Activated CD4-positive, alpha-beta T cell treated with anti-CD3 and anti-CD28 coated beads, Interleukin-2, amount 50 U/mL, for 48 hours (primary cell): ENCODE measurements around the gene CCDC40.
"Not testable (repeated sequence)": the region's sequence is repeated elsewhere in the genome, so short reads cannot be mapped to it uniquely, and the experiment has no call there.

Source experiments
- DNase-seq, 2 experiments: peaks; one replicate each; pipeline ENCODE4 v3.0.0-alpha.2; 2020

CCDC40 gene, protein sequence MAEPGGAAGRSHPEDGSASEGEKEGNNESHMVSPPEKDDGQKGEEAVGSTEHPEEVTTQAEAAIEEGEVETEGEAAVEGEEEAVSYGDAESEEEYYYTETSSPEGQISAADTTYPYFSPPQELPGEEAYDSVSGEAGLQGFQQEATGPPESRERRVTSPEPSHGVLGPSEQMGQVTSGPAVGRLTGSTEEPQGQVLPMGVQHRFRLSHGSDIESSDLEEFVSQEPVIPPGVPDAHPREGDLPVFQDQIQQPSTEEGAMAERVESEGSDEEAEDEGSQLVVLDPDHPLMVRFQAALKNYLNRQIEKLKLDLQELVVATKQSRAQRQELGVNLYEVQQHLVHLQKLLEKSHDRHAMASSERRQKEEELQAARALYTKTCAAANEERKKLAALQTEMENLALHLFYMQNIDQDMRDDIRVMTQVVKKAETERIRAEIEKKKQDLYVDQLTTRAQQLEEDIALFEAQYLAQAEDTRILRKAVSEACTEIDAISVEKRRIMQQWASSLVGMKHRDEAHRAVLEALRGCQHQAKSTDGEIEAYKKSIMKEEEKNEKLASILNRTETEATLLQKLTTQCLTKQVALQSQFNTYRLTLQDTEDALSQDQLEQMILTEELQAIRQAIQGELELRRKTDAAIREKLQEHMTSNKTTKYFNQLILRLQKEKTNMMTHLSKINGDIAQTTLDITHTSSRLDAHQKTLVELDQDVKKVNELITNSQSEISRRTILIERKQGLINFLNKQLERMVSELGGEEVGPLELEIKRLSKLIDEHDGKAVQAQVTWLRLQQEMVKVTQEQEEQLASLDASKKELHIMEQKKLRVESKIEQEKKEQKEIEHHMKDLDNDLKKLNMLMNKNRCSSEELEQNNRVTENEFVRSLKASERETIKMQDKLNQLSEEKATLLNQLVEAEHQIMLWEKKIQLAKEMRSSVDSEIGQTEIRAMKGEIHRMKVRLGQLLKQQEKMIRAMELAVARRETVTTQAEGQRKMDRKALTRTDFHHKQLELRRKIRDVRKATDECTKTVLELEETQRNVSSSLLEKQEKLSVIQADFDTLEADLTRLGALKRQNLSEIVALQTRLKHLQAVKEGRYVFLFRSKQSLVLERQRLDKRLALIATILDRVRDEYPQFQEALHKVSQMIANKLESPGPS

DNA sequence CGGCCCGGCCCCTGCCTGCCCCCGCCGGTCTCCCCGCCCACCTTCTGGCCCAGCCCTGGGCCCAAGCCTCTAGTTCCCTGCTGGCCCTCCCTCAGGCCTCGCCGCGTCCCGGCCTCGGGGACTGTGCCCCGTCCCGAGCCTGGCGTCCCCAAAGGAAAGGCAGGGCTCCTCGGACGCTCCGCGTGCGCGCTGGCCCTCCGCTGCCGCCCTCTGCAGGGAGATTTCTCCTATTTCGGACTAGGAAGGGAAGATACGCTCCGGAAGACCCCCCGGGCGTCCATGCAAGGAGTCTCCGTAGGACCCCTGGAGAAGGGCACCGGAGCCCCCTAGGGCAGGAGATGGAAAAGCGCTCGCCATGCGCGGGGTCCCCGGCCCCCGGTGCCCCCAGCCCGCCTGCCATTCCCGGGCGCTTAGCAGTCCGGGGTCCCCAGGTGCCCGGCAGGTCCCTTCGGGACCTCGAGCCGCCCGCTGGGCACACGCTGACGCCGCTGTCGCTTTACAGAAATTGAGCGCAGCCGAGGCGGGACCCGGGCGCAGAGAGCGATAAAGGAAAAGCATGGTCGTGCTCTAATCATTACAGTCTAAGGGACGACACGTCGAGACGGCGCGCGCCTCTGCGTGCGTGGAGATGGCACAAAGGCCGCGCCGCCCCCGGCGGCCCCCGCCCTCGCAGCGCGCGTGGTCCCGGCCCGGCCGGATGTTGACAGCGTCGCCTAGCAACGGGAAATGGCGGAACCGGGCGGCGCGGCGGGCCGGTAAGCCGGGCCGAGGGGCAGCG lies at the start of gene CCDC40:
CCDC40 (plus strand) TSS at position 706 of the 778 bp plus-strand sequence; CDS start at position 727, 21 bp downstream.
- peak; percentile 69 to 75 for DNase-seq

DNA sequence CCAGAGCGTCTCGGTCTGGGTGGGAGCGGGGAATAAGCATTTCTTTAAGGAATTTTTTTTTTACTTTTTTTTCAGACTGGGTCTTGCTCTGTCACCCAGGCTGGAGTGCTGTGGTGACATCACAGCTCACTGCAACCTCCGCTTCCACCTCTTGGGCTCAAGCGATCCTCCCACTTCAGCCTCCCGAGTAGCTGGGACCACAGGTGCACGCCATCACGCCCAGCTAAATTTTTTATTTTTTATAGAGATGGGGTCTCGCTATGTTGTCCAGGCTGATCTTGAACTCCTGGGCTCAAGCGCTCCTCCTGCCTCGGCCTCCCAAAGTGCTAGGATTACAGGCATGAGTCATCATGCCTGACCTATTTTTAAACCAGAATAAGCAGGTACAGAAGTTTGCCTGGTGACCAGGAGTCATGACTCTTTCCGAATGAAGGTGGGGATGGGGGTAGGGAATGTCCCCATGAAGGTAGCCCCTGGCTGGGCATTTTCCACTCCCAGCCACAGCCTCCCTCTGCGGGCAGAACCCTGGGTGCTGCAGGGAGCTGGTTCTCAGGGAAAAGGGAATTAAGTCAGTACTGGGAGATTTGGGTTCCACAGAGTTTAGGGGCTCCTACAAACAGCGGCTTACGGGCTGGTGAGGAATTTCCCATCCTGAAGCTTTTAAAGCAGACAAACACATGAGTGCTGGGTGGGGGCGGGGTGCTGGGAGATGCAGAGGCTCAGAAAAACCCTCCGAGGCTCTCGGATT lies 49.1 kb upstream of the CCDC40 start:
- DNase-seq: no peak

GRCh38 chr17:79987935-79988184 lies 48.6 kb upstream of the CCDC40 start:
- DNase-seq: no peak

DNA sequence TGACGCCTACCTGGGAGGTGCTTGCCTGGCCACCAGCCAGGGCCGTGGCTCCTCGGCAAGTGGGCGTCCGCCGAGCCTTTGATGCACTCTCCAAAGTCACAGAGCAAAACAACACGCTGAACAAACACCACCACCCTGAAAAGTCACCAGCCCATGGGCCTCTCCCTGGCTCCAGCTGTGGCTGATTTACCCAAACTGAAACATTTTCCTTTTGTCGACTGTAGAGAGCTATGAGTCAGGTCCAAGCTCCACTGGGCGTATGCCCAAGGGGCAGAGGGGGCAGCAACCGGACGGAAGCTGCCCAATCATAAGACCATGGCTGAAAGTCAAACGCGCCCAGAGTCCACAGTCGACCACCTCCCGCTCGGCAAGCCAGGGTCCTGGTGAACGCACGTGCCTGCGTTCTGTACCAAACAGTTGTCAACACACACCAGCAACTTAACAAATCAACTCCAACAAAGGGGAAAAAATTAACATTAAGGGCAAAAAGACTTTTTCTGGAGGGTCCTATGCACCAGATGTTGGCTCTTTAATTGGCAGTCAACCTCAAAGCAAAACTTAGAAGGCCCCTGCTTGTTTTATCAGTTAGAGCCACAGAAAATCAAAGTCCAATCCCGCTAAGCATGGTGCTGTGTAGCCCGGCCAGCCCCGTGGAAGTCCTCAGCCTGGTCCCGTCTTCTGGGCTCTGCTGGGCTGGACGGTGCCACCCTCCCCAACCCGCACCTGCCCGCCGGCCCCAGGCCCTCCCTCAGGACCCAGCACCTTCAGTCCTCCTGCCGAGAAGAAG lies 48.1 kb upstream of the CCDC40 start:
- DNase-seq: peak in 1 of 2 experiments; percentile 16

DNA sequence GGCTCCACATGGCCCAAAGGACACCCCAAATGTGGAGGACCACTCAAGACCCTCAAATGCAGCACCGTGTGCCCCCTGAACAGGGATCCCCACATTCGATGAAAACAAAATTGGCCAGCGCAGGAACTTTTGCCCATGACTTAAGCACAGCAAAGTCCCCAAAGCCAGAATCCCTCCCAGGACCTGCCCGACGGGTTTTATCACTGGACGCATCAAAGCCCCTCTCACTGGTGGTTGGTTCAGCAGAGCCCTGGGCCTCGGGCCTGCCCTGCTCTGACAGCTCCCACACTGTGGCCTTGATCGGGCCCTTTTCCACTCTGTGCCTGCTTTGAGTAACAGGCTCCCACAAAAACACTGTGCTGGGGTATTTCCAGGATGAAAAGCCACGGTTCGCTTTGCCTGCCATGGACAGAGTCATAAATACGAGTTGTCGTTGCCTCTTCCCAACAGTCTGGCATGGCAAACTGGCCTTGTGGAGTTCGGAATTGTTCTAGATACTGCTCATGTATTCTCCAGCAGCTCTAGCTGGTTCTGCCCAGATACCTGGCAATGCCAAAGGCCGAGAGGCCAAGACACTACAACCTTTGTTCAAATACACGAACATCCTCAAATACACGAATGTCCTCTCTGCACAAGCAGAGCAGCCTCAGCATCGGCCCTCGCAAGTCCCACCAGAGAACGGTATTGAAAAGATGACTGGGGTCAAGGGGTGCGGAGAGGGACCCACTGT lies 47.2 kb upstream of the CCDC40 start:
- no peak for DNase-seq

GRCh38 chr17:79990051-79990592 lies 46.3 kb upstream of the CCDC40 start:
- no peak for DNase-seq

- DNase-seq: no peak
These were observed 45.7 kb upstream of the CCDC40 start for GRCh38 chr17:79990704-79991103.

DNA sequence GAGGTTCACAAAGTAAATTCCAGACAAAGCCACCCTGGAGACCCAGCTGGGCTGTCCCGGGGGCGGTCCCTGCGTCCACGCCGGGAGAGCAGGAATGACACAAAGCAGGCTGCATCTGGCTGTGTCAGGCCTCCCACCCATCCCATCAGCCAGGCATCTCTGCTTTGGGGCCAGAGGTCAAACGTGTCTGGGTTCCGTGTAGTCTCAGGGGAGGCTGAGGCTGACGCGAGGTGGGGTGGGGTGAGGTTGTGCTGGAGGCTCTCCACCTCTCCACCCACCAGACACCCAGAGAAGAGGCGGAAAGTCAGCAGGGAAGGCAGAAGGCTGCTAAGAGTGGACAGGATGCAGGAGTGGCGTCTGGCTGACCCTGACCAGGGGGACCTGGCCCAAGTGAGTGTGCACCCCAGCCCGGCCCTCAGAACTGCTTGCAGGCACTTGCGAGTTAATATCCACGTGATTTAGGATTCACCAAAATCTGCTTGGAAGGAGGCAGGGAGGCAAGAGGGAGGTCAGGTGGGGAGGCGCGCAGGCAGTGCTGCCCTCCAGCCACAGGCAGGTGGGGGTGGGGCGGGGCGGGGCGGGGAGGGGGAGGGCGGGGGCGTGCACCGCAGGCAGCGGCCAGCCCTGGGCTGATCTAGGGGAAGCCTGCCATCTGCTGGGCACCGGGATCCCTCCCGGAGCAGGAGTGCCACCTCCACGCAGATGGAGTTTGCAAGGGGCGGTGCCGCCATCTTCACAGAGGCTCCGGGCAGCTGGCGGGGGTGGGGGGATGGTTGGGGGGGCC lies 45.1 kb upstream of the CCDC40 start:
- DNase-seq: peak; percentile 85 to 88

GRCh38 chr17:79991924-79992648 lies 44.4 kb upstream of the CCDC40 start:
- DNase-seq: peak in 1 of 2 experiments; percentile 25

DNA sequence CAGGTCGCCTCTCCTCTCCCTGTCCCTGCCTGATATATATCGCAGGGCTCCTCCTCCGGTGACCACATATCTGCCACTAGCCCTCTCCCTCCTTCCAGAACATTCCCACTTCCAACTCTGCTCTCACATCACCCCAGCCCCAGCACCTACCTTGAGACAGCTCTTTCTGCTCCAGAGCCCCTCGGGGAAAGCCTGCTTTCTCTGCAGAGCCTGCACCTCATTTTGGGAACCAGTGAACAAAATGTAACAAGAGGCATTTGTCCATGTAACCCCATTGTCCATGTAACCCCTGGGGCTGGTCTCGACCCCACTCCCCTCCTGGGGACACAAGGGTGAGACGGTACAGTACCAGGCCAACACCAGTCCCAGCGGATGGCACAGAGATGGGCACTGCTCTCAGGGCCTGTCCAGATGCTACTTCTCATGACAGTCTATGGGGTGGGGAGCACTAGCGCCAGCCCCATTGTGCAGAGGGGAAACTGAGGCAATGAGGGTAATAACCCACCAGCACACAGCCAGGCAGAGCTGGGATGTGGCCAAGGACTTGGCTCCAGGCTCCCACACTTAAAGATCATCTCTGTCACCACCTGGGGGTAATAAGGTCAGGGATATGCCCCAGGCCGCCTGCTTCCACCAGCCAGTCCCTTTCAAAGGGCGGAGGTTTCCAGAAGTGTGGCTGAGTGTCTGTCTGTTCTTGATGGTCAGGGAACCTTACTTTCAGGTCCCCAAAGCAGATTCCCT lies 43.6 kb upstream of the CCDC40 start:
- DNase-seq: no peak

DNA sequence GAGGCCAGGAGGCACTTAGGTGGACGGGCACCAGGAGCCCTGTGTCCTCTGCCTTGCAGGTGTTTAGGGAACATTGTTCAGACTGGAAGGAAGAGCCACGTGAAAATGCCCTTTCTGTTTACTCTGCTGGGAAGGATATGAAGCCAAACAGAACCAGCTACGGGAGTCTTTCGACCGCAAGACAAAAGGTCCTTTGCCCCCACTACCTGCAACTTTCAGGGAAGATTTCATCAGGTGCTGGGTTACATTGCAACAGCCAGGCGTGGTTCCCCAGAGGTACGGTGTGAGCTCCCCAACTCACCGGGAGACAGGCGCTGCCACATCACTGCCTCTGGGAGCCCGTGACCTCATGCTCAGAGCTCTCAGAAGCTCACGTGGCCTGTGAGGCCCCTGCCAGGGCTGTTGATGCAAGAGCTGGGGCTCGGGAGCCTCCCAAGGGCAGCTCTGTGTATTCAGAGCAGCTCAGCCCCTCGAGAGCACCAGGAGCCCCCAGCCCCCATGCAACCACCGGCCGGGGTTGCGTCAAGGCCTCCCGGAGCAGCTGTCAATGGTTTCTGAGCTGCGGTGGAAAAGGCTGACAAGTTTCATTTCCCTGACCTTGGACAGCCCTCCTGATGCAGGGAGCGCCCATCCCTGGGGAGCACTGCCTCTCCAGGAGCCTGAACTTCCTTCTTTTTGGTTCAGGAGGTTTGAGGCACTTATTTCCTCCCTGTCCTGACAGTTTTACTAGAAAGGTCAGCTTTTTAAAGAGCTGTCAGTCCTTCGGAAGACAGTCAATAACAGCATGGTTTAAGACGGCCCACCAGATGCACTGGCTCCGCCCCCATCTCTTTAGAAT lies 42.8 kb upstream of the CCDC40 start:
- DNase-seq: peak; percentile 61 to 66

DNA sequence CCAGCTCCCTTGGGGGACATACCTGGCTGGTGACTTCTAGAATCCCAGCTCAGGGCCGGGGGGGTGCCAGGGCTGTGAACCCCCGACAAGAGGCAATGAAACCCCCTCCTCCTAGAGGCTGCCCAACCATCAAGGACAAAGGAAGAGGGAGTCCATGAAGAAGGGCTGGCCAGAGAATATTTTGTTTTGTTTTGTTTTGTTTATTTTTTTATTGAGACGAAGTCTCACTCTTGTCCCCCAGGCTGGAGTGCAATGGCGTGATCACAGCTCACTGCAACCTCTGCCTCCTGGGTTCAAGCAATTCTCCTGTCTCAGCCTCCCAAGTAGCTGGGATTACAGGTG lies 42.2 kb upstream of the CCDC40 start:
- DNase-seq: not testable (repeated sequence)

DNA sequence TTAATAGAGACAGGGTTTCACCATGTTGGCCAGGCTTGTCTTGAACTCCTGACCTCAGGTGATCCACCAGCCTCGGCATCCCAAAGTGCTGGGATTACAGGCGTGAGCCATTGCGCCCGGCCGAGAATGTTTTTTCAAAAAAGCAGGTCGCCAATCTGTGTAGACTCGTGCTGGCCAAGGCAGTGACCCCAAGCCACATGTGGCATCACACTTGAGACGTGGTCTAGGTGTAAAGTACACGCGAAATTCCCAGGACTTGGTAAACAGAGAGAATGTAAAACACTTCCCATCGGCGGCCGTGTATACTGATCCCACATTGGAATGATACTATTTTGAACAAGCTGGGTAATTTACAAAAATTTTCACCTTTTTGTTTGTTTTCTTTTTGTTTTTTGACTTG lies 41.8 kb upstream of the CCDC40 start:
- no peak for DNase-seq

DNA sequence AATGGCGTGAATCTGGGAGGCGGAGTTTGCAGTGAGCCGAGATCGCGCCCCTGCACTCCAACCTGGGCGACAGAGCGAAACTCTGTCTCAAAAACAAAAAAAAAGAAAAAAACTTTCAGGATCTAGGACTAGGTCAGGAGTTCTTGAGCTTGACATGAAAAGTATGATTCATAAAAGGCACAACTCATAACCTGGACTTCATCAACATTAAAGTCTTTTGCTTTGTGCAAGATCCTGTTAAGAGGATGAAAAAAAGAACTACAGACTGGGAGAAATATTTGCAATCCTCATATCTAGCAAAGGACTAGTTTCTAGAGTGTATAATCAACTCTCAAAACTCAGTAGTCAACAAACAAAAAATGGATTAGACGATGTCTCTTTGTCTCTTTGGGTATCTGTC lies 40.7 kb upstream of the CCDC40 start:
- DNase-seq: no peak

- DNase-seq: no peak
These were observed 40.2 kb upstream of the CCDC40 start for GRCh38 chr17:79996291-79996690.

DNA sequence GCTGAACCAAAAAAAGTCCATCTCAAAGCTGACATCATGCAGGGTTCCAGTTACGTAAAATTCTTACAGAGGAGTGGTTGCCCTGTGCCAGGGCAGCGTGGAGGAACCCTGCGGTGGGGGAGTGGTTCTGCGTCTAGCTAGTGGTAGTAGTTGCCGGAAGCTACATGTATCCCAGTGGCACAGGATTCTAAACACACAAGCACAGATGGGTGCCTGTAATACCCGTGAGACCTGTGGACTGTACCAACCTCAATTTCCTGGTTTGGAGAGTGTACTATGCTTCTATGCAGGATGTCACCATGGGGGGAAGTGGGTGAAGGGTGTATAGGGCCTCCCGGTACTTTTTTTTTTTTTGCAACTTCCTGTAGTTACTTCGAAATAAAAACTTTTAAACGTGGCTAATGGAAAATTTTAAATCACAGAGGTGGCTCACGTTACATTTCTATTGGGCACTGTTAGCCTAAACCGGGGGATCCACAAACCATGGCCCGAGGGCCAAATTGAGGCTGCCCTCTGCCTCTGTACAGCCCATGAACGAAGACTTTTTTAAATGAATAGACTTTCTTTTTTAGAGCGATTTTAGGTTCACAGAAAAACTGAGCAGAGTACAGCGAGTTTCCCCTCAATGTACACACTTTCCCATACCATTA lies 39.3 kb upstream of the CCDC40 start:
- DNase-seq: peak; percentile 64 to 73
